Measurements from ENCODE around the gene SLC25A14. TPM values are rescaled to one million over a fixed set of nuclear protein-coding genes. Genes with fewer than 3 reads are reported as not detected.
"Not testable (repeated sequence)": the region's sequence is repeated elsewhere in the genome, so short reads cannot be mapped to it uniquely, and the experiment has no call there.

Gene SLC25A14
- total RNA-seq, 1 donor = 7.8 TPM

- Histone ChIP-seq H3K4me3 (ENCODE audit: low read length) (peak overlapping the region; percentile 65), H3K9me3 (ENCODE audit: low read depth, low read length) (no peaks in the 10 kb centered on the region), H3K4me1 (ENCODE audit: insufficient read depth, low read length) (peaks cover 11% of the 10 kb centered on the region), H3K27me3 (ENCODE audit: insufficient read depth, low read length) (no peaks in the 10 kb centered on the region)
These were observed 552 bp downstream of the SLC25A14 start for GRCh38 chrX:130340271-130340670.

- H3K27me3 ChIP-seq (ENCODE audit: insufficient read depth, low read length) = no peaks in the 10 kb centered on the region
- no peak overlapping the region for H3K4me3 ChIP-seq (ENCODE audit: low read length)
- H3K4me1 ChIP-seq (ENCODE audit: insufficient read depth, low read length) = peaks cover 11% of the 10 kb centered on the region
- H3K9me3 ChIP-seq (ENCODE audit: low read depth, low read length) = no peaks in the 10 kb centered on the region
These were observed 3.7 kb downstream of the SLC25A14 start for GRCh38 chrX:130343411-130343810.

DNA sequence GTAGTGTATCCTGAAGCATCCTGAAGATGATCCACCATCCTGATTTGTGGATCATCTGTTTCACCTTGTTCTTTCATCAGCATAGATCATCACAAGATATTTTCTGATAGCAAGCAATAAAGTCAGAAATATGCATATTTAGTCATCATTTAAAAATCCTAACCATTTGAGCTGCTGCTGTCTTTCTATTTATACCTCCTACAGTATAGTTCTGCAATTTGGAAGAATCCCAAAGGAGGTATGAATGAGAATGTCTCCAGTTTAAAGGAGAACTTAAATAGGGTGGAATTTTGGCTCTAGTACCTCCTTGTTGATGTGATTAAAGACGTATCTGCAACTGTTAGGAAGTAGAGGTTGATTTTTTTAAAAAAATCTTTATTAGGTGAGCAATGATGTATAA is 7.6 kb downstream of the SLC25A14 start:
- H3K27me3 ChIP-seq (ENCODE audit: insufficient read depth, low read length) = no peaks in the 10 kb centered on the region
- no peaks in the 10 kb centered on the region for H3K9me3 ChIP-seq (ENCODE audit: low read depth, low read length)
- H3K4me3 ChIP-seq (ENCODE audit: low read length) = no peak overlapping the region
- no peaks in the 10 kb centered on the region for H3K4me1 ChIP-seq (ENCODE audit: insufficient read depth, low read length)

DNA sequence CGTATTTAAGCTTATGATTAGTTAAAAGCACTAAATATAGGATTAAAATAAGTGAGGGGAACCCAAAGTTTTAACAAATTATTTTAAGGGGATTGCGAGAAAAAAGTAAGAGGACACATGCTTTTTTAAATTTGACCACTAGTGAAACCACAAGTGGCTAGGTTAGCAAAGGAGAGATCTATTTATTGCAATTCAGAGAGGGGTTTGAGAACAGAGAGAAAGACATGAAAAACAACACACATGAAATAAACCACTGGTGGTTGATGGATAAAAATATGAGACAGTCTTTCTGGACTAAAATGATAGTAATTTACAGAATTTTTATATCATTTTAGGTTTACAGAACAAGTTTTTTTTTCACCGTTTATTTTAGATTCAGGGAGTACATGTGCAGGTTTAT is 11.8 kb downstream of the SLC25A14 start:
- no peak overlapping the region for H3K4me3 ChIP-seq (ENCODE audit: low read length)
- H3K4me1 ChIP-seq (ENCODE audit: insufficient read depth, low read length) = no peaks in the 10 kb centered on the region
- no peaks in the 10 kb centered on the region for H3K27me3 ChIP-seq (ENCODE audit: insufficient read depth, low read length)
- H3K9me3 ChIP-seq (ENCODE audit: low read depth, low read length) = no peaks in the 10 kb centered on the region

GRCh38 chrX:130352050-130352449 is 12.3 kb downstream of the SLC25A14 start:
- H3K4me3 ChIP-seq (ENCODE audit: low read length); H3K27me3 ChIP-seq (ENCODE audit: insufficient read depth, low read length); H3K9me3 ChIP-seq (ENCODE audit: low read depth, low read length); H3K4me1 ChIP-seq (ENCODE audit: insufficient read depth, low read length): not testable (repeated sequence)

GRCh38 chrX:130376077-130376476 is 36.4 kb downstream of the SLC25A14 start:
- Histone ChIP-seq H3K4me1 (ENCODE audit: insufficient read depth, low read length) (no peaks in the 10 kb centered on the region), H3K27me3 (ENCODE audit: insufficient read depth, low read length) (no peaks in the 10 kb centered on the region), H3K4me3 (ENCODE audit: low read length) (no peak overlapping the region), H3K9me3 (ENCODE audit: low read depth, low read length) (no peaks in the 10 kb centered on the region)

- no peak overlapping the region for H3K4me3 ChIP-seq (ENCODE audit: low read length)
- H3K9me3 ChIP-seq (ENCODE audit: low read depth, low read length) = no peaks in the 10 kb centered on the region
- no peaks in the 10 kb centered on the region for H3K27me3 ChIP-seq (ENCODE audit: insufficient read depth, low read length)
- H3K4me1 ChIP-seq (ENCODE audit: insufficient read depth, low read length) = no peaks in the 10 kb centered on the region
These were observed 38.4 kb downstream of the SLC25A14 start for GRCh38 chrX:130378024-130378669.

DNA sequence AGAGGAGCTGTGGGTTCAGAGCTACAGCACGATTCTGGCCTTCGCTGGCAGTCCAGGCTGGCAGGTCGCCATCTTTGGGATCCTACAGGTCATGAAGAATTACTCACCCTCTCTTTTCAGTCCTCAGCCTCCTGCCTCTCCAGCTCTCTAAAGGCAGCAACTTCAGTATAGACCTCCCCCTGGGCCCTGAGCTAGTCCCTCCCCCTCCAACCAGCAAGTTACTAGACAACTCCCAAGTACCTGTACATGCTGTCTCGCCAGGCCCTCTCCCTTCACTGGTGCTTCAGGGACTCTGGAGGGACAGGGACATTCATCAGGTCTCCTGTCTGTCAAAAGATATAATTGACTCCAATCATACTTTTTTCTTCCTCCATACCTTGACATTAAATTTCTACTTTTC is 45.8 kb downstream of the SLC25A14 start, which contains the start of gene GPR119:
GPR119 (minus strand) TSS at position 155 of the 400 bp plus-strand sequence. CDS start 227 bp downstream, outside the sequence.
- Histone ChIP-seq H3K4me3 (ENCODE audit: low read length) (no peak within 1 kb of the TSS), H3K4me1 (ENCODE audit: insufficient read depth, low read length) (no peaks in the 10 kb centered on the region), H3K27me3 (ENCODE audit: insufficient read depth, low read length) (no peaks in the 10 kb centered on the region), H3K9me3 (ENCODE audit: low read depth, low read length) (no peaks in the 10 kb centered on the region)

DNA sequence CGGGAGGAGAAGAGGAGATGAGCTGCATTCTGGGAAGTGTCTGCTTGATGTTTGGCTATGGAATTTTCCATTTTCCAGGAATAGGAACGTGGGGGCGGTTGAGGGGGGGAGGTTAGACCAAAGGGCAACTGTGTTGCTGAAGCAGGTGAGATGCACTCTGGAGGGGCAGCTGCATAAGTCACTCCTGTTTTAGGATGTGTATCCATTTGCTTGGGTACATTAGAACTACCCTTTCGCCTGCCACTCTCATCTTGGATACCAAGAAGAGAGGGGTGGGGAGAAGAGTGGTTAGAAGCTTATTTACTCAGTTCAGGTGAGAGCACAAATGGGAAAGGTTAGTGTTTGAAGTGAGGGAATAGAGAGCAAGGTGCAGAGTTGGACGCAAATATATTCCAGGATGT is 46.7 kb downstream of the SLC25A14 start:
- no peaks in the 10 kb centered on the region for H3K9me3 ChIP-seq (ENCODE audit: low read depth, low read length)
- no peaks in the 10 kb centered on the region for H3K27me3 ChIP-seq (ENCODE audit: insufficient read depth, low read length)
- no peaks in the 10 kb centered on the region for H3K4me1 ChIP-seq (ENCODE audit: insufficient read depth, low read length)
- H3K4me3 ChIP-seq (ENCODE audit: low read length) = no peak overlapping the region

- H3K9me3 ChIP-seq (ENCODE audit: low read depth, low read length) = no peaks in the 10 kb centered on the region
- H3K4me1 ChIP-seq (ENCODE audit: insufficient read depth, low read length) = no peaks in the 10 kb centered on the region
- no peak overlapping the region for H3K4me3 ChIP-seq (ENCODE audit: low read length)
- no peaks in the 10 kb centered on the region for H3K27me3 ChIP-seq (ENCODE audit: insufficient read depth, low read length)
These were observed 53.8 kb downstream of the SLC25A14 start for GRCh38 chrX:130393451-130394074.

- H3K4me3 ChIP-seq (ENCODE audit: low read length) = no peak overlapping the region
- H3K27me3 ChIP-seq (ENCODE audit: insufficient read depth, low read length) = no peaks in the 10 kb centered on the region
- H3K4me1 ChIP-seq (ENCODE audit: insufficient read depth, low read length) = no peaks in the 10 kb centered on the region
- H3K9me3 ChIP-seq (ENCODE audit: low read depth, low read length) = no peaks in the 10 kb centered on the region
These were observed 55.6 kb downstream of the SLC25A14 start for GRCh38 chrX:130395341-130395740.

DNA sequence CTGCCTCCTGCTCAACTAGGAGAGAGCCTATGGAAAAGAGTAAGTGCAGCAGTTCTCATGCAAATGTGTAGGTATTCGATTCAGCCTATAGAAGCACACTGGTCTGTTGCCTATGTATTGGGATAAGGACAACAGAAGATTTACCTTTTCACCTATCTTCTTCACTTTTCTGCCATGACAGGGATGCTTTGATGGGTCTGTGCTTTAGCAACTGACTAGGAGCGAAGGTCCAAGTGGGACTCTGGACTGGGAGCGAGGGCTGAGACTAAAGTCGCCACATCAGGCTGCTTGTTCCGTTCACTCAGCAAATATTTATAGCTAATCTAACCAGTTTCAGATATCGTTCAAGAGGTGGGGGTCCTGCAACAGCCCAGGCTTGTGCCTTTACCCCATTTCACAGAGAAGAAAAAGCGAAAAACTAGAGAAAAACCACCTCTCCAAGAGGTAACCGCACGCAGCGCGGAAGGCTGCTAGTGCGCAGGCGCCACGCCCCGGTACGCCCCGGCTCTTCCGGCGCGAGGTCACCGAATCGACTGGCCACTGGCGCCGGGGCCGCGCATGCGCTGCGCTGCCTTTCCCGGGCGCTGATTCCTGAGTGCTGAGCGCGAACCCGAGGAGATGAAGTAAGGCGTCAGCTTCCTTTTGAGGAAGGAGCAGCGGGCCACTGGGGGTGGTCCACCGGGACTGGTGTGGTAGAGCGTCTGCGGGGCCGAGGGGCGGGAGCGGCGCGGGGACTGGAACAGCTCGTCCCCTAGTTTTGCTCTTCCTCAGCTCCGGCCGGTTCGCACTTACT is 61.9 kb downstream of the SLC25A14 start, which contains the start of gene RBMX2:
RBMX2 (plus strand) TSS at position 573 of the 793 bp plus-strand sequence; CDS start at position 619, 46 bp downstream.
- no peaks in the 10 kb centered on the region for H3K27me3 ChIP-seq (ENCODE audit: insufficient read depth, low read length)
- no peaks in the 10 kb centered on the region for H3K9me3 ChIP-seq (ENCODE audit: low read depth, low read length)
- H3K4me1 ChIP-seq (ENCODE audit: insufficient read depth, low read length) = peaks cover 8% of the 10 kb centered on the region
- H3K4me3 ChIP-seq (ENCODE audit: low read length) = peak within 1 kb of the TSS; percentile 83

GRCh38 chrX:130402208-130402684 is 62.5 kb downstream of the SLC25A14 start:
- Histone ChIP-seq H3K4me1 (ENCODE audit: insufficient read depth, low read length) (peaks cover 8% of the 10 kb centered on the region), H3K9me3 (ENCODE audit: low read depth, low read length) (no peaks in the 10 kb centered on the region), H3K27me3 (ENCODE audit: insufficient read depth, low read length) (no peaks in the 10 kb centered on the region), H3K4me3 (ENCODE audit: low read length) (peak overlapping the region; percentile 83)

DNA sequence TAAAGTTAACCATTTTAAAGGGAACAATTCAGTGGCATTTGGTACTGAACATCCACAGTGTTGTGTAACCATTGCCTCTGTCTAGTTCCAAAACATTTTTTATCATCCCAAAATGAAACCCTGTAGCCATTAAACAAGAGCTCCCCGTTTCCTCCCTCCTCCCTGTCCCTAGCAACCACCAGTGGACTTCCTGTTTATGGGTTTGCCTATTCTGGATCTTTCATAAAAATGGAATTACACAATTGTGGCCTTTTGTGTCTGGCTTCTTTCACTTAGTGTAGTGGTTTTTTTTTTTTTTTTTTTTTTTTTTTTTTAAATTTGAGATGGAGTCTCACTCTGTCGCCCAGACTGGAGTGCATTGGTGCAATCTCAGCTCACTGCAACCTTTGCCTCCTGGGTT is 73.7 kb downstream of the SLC25A14 start:
- no peak overlapping the region for H3K4me3 ChIP-seq (ENCODE audit: low read length)
- no peaks in the 10 kb centered on the region for H3K9me3 ChIP-seq (ENCODE audit: low read depth, low read length)
- no peaks in the 10 kb centered on the region for H3K4me1 ChIP-seq (ENCODE audit: insufficient read depth, low read length)
- no peaks in the 10 kb centered on the region for H3K27me3 ChIP-seq (ENCODE audit: insufficient read depth, low read length)

- no peak overlapping the region for H3K4me3 ChIP-seq (ENCODE audit: low read length)
These were observed 75.1 kb downstream of the SLC25A14 start for GRCh38 chrX:130414800-130415199.

More at GRCh38 chrX:130414800-130415199, 75.1 kb downstream of the SLC25A14 start:
- Histone ChIP-seq H3K9me3 (ENCODE audit: low read depth, low read length) (no peaks in the 10 kb centered on the region), H3K27me3 (ENCODE audit: insufficient read depth, low read length) (no peaks in the 10 kb centered on the region), H3K4me1 (ENCODE audit: insufficient read depth, low read length) (no peaks in the 10 kb centered on the region)

All from mononuclear cell (primary cell).